GM19324 (cell line): ENCODE data around the gene DENND4A.
"Not testable (repeated sequence)": the region's sequence is repeated elsewhere in the genome, so short reads cannot be mapped to it uniquely, and the experiment has no call there.

Experiments
- ATAC-seq: cut with Tn5 transposase; IDR thresholded peaks from one replicate; pipeline ENCODE4 v1.9.1; 2021; ENCODE audit warnings: mild to moderate bottlenecking, moderate library complexity; ENCODE audit not compliant: unreplicated experiment, low FRiP score

Gene DENND4A

DNA sequence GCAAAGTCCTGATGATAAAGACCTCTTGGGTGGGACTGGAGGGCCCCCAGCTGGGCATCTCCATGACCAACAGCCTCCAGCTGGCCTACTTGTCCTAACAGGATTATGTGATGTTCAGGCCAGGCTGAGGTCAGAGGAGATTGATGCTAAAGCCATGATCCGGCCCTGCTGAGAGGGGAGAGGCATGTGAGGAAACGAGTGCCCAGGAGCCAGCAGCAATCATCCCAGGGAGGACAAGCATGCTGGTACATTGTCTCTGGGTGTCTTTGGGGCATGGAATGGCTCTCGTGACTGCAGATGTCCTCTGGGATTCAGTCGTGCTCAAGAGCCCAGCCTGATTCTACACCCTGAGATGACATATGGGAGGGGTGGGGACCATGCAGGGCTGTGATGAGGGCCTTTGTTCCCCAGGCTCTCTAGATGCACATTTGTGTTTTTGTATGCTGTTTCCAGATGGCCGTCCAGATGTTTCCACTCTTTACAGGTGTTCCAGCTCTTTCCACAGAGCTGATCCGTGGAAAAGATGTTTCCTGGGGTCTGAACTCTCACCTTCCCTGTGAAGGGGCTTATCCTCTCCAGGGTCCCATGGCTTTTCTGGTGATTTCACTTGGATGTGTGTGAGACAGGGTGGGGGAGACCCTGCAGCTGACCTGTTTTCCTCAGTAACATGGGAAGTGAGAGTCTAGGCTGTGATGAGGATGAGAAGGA lies 150.2 kb downstream of the DENND4A start:
- no peak for ATAC-seq

DNA sequence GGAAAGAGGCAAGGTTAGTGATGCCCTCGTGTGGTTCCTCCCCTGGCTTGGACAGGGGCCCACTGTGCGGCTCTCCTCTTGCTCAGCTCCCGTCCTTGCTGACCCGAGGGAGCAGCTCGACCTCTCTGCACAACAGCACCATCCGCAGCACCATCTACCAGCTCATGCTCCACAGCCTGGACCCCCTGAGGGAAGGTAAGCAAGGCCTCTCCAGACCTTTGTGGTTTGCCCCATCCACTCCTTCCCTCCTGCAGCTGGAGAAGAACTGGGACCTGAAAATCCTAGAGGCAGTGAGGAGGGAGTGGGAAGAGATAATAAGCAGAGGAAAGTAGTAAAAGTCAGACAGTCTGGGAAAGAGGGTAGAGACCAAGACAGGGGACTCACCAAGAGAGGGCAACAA lies 152.6 kb downstream of the DENND4A start:
- ATAC-seq = no peak

DNA sequence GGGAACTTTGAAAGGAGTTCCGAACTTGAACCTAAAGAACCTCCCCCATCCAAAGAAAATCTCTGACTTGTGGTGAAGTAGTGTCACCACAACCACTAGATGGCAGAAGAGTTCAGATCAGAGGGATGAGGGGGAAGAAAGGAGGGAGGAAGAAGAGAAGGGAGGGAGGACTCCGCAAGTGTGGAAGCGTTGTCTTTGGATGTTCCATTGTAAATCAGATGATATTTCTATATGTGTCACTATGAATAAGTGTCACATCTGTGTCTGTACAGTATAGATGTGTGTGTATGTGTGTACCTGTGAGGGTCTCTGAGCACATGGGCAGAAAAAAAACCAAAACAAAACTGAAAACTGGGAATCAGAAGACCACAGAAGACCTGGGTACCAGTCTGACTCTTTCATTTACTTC lies 153.4 kb downstream of the DENND4A start:
- ATAC-seq = no peak

DNA sequence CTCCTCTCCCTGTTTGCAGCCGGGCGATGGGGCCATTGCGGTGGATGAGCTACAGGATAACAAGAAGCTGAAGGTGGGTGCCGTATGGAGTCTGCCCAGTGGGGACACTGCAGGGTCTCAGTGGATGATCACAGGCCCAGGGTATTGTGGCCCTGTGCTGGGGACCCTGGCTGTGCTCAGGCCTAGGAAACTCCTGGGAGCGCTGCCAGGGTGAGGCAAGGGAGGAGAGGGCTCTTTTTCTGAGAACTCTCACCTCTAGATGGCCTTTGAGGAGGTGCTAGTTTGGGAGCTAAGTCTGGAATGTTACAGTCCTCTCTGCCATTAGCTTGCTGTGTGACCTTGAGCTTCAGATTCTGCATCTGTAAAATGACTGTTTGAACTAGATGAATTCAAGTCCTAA lies 154.0 kb downstream of the DENND4A start:
- ATAC-seq = no peak

DNA sequence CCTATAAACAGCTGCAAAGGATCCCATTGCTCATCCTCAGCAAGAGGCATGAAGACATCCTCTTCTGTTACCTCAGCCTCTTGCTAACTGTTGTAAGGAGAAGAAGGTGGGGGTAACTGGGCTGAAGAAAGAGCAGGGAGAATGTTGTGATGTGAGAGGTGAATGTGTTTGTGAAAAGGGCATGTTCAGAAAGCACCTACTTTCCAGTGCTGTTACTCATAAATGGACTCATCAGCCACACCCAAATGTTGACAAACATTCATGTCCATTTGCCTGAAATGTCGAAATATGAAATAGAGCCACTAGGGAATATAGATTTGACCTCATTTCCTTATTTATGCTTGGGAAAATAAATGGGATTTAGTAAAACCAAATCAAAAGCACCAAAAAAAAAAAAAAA lies 157.7 kb downstream of the DENND4A start:
- no peak for ATAC-seq

DNA sequence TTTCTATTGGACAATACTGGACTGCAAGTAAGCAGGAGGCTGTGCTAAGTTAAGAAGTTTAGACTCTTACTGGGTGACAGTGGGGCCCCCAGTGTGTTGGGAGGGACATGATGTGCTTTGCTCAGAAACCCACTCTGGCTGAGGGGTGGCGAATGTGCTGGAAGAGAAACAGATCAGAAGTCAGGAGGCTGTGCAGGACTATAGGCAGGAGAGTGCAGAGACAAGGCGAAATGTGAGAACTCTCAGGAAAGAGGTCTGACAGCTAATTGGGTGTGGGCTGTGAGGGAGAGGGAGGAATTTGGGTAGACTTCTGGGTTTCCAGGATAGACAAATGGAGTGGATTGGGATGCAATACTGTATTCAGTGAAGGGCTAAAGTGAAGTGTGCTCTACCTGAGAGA lies 158.3 kb downstream of the DENND4A start:
- ATAC-seq = no peak

DNA sequence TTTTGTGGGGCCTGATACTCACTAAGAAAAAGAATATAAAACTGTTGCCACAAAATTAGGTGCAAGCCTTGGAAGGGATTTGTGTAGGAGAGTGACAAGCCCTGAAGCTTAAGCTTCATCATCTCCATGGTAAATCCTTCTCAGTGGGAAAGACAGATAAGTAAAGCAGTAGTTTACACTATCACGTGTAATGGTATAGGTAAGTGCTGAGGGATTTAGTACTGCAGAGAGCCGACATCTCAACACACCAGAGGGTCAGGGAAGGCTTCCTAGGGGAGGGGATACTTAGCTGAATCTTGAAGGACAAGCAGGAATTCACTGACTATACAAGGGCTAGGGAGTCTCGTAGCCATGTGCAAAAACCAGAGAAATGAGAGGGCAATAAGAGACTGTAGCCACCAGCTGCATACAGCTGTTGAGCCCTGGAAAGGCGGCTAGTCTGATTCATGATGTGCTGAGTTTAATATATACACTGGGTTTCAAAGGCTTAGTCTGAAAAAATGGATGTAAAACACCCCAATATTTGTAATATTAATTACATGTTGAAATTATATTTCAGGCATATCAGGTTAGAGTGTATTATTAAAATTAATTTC lies 159.2 kb downstream of the DENND4A start:
- no peak for ATAC-seq

DNA sequence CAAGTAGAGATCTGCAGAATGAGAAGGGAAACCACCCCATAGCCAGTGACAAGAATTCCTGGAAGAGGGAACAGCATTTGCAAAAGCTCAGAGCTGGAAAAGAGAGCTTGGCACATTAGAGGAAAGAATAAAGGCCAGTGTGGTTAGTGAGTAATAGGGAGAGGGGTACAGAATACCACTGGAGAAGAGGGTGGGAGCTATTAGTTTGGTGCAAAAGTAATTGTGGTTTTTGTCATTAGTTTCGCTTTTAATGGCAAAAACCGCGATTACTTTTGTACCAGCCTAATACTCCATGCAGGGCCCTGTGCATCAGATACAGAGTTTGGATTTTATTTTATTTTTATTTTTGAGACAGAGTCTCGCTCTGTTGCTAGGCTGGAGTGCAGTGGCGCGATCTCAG lies 160.6 kb downstream of the DENND4A start:
- ATAC-seq = no peak

DNA sequence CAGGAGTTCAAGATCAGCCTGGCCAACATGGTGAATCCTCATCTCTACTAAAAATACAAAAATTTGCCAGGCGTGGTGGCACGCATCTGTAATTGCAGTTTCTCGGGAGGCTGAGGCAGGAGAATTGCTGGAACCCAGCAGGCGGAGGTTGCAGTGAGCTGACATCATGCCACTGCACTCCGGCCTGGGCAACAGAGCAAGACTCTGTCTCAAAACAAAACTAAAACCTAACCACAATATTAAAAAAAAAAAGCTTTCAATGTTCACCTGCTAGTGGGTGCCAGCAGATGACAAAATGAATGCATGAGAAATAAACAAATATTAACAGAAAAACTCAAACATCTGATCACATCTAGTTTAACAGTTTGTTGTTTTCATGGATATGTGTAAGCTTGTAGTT lies 161.3 kb downstream of the DENND4A start:
- no peak for ATAC-seq

DNA sequence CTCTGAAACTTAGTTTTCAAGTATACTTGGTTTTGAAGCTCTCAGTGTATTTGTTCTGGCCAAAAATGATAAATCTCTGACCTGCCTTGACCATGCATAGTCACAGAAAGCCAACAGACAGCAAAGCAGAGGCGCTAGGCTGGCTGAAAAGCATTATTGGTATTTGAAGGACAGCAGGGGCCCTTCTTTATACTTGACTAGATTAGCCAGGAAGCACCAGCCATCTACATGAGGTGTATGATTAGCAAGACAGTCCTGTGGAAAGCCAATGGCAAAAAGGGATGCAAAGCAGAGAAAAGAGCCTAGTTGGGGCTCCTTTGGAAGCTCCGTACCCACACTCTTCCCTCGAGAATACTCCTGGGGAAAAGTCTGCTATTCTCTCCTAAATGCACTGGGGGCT lies 162.5 kb downstream of the DENND4A start:
- ATAC-seq = no peak

DNA sequence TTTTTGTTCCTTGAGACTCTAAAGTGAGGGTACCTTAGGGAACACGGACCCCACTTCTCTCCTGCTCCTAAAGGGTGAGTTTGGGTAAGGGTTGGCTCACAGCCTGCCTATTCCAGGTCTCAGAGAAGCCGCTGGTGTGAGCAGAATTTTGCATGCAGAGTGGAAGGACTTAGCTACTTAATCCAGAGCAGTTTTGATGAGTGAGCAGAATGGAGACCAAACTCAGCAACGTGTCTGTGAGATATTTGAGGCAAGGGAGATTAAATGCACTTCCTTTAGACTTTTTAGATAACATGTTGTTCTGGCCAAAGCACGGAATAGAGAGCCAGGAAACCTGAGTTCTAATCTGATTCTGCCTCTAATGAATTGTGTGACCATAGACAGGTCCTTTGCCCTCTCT lies 165.2 kb downstream of the DENND4A start:
- ATAC-seq = no peak

DNA sequence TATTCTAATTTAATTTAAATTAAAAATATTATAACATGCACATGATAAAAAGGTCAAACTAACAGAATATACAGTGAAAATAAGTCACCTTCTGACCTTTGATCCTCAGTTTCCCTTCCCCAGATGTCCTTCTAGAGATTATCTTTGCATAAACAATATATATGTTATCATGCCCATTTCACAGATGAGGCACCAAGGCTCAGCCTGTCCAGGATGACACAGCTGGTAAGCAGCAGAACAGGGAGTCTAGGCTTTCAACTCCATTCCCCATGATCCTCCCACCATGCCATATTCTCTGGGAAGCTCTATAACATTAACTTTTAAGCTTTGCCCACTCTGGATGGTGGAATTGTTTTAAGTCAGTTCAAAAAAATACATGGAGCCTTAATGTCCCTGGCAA lies 169.0 kb downstream of the DENND4A start:
- ATAC-seq = no peak

DNA sequence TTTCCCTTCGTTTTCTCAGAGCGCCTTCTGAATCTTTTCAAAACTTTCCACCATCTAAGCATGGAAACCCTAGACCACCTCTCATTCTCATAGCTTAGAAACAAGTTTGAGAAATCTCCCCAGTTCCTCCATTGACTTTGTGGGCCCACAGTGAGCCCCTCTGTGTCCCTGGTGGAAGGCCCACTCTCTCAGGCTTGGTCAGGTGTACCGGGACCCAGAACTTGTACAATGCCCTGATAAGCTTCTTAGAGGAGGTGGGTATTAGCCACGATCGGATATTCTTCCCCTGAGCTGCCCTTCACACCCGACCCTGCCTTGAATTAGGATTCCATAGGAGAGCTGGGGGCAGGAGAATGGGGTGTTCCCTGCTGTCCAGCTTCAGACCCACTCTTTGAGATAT lies 170.5 kb downstream of the DENND4A start, which contains the start of gene SLC24A1:
SLC24A1 (plus strand) TSS at position 301 of the 400 bp plus-strand sequence. CDS start 2,143 bp downstream, outside the sequence.
- no peak for ATAC-seq

DNA sequence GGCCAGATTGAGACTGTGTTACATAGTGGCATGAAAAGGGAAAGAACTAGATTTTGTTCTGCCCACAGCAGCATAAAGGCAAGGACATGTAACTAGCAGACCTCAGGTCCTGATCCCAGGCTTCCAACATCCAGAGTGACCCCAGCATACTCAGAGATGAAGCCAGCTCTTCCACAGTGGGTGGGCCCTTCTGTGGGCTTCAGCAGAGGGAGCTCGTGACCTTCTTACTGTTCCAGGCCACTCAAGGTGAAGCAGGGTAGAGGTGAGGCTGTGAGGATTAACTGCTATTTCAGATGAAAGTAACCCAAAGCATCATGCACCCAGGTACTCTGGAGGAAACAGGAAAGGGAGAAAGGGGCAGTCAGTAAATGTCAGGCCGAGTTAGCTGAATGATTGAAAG lies 171.3 kb downstream of the DENND4A start:
- ATAC-seq = no peak

DNA sequence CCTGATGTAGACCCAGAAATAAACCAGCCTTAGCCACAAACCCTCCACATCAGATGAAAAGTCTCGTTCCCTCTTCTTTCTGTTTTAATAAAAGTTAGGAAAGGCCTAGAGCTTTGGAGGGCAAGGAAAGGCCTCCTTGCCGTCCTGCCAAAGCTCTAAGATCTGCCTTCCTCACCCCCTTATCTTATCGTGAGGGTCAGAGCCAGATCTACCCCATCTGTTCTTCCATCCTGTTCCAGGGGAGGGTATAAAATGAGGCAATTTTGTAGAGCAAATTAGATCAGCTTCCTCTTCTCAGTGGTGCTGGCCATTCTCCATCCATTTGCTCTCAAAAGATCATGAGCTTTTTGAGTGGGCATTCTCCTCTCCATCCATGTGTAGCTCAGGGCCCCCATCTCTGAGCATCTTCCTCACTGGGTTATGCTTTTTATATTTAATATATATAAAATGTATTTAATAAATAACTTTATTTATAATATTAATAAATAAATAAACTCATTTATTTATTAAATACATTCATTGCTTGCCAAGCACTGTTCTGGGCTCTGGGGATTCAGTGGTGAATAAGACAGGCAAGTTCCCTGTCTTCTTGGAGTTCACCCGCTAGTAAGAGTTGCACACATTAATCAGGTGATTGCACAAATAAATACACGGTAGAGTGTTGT lies 172.3 kb downstream of the DENND4A start:
- ATAC-seq = no peak

DNA sequence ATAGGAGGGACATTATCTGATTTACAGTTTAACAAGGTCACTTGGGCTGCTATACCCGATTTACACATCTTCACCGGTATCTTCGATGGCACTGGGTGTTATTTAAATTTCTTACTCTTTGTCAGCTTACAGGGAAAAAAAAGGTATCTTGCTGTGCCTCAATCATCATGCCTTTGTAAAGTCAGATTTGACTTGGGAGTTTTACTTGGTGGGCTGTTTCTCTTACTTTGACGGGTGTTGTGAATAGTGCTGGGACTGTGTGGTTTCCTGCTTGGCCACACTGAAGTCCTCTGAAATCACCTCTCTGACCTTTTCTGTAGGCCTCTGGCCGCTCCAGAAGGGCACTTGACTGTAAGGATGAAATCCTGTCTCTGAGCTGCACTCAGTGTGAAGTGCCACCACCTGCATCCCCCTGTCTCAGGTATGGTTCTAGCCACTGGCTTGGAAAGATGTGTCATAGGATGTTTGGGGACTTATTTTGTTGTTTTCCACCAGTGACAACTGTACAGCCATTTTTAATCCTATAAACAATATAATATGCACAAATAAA lies 173.5 kb downstream of the DENND4A start:
- no peak for ATAC-seq

DNA sequence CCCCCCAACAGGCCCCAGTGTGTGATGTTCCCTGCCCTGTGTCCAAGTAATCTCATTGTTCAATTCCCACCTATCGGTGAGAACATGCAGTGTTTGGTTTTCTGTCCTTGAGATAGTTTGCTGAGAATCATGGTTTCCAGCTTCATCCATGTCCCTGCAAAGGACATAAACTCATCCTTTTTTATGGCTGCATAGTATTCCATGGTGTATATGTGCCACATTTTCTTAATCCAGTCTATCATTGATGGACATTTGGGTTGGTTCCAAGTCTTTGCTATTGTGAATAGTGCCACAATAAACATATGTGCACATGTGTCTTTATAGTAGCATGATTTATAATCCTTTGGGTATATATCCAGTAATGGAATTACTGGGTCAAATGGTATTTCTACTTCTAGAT lies 176.2 kb downstream of the DENND4A start:
- not testable (repeated sequence) for ATAC-seq

DNA sequence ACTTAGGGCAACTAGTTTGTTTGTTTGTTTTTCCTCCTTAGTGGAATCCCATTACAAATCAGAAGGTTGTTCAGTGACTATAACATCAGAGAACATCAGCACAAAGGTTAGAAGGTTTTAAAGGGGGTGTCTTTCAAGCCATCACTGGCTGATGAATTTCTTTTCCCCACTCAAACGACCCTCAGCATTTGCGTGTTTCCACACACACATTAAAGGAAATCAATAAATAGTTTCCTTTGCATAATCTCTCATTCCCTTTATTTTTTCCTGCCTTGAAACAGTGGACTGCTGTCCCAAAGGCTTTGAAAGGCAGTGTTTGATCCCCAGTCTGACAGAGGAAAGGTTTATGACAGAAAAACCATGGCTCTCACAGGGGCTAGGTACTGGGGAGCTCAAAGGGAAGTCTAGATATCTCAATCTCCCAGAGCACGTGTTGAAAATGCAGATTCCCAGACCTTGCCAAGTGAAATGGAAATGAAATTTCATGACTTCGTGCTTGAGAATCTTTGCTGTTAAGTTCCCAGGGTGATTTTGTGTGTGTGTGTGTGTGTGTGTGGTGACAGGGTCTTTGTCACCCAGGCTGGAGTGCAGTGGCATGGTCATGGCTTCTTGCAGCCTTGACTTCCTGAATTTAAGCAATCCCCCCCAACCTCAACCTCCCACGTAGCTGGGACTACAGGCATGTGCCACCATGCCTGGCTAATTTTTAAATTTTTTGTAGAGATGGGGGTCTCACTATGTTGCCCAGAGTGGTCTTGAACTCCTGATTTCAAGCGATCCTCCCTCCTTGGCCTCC lies 178.9 kb downstream of the DENND4A start:
- ATAC-seq = no peak

DNA sequence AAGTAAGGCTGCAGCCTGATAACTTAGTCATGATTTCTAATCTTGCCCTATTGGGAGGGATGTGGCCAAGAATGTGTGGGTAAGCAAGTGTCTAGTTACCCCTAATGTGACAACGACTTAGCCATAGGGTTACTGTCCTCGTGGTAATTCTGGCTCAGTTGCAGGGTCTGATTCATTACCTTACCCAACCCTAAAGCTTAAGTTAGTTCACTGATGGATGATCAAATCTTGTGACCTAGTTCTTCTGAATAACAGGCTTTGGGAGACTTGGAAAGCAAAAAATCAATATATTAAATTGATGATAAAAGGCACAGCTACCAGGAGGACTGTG lies 179.5 kb downstream of the DENND4A start:
- no peak for ATAC-seq

DNA sequence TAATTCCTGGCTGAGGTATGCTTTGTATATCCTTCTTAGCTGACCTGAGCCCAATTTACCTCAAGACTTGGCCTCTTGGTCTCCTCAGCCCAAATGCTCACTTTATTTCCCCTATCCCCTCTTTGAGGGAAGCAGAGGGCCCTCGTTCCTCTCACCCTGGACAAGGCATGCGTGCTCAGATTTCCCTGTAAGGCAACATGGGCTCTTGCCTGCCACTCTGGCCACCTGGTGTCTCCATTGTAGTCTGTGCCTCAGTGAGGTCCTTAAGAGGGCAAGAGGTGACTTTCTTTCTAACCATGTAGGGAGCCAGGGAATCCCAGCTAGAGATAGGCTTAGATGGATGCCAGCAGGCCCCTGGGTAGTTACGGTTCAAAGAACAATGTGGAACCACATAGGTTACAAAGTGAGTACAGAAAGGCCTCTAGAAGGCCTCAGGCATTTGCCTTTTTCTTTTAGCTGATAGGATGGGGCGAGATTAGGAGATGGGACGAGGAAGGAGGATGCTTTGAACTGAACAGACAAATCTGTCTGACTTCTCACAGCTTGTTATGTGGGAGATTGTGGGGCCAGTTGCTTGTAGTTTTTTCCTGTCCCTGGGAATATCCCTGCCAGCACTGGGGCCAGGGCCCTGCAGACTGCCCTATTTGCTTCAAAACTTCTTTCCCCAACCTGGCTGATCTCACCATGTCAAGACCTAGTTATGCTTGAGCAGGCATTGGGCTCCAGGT lies 180.0 kb downstream of the DENND4A start:
- no peak for ATAC-seq
